K562 (cell line): ENCODE data around the gene RTL10. TPM values are rescaled to one million over a fixed set of nuclear protein-coding genes. Genes with fewer than 3 reads are reported as not detected.
A peak's percentile ranks its signal among the peaks of the same experiment; 100 is the strongest.

Experiments
- BRF1 ChIP-seq: IDR thresholded peaks from 3 replicates; pipeline ENCODE4 v1.6.1; 2011; ENCODE audit warnings: borderline replicate concordance, mild to moderate bottlenecking; ENCODE audit not compliant: insufficient read length; ENCODE audit errors: extremely low read depth
- CAMTA2 ChIP-seq: fragments of 250-450 bp; sonication (Bioruptor Pico); conservative IDR thresholded peaks from 2 replicates; pipeline ENCODE4 v1.5.1; 2022
- EWSR1 ChIP-seq: fragments of 450-650 bp; IDR thresholded peaks from 2 replicates; pipeline ENCODE4 v1.6.1; 2018; ENCODE audit warnings: borderline replicate concordance, mild to moderate bottlenecking, low read depth, moderate library complexity; ENCODE audit not compliant: partially characterized antibody
- GTF2A2 ChIP-seq: IDR thresholded peaks from 2 replicates; pipeline ENCODE4 v1.6.1; 2016; ENCODE audit warnings: mild to moderate bottlenecking, missing genetic modification characterization, missing compliant biosample characterization
- HMGN3 ChIP-seq: IDR thresholded peaks from 2 replicates; pipeline ENCODE4 v1.6.1; 2011; ENCODE audit warnings: borderline replicate concordance, low read depth, mild to moderate bottlenecking, mixed read lengths, low read length; ENCODE audit not compliant: insufficient read length; ENCODE audit errors: extremely low read depth
- MCM5 ChIP-seq: fragments of 450-650 bp; IDR thresholded peaks from 2 replicates; pipeline ENCODE4 v1.6.1; 2016; ENCODE audit warnings: low read depth
- NONO ChIP-seq, 2 experiments: fragments of 200-400 bp in 1 of 2; fragments of 450-650 bp in 1 of 2; formaldehyde crosslinking in 1 of 2; IDR thresholded peaks; 2 replicates each; pipeline ENCODE4 v1.6.1; 2017; ENCODE audit warnings: low read depth in 2 of 2, mild to moderate bottlenecking in 2 of 2, moderate library complexity in 2 of 2, low read length in 1 of 2
- ZFPM2 ChIP-seq: fragments of 250-450 bp; sonication (Bioruptor Pico); IDR thresholded peaks from 2 replicates; pipeline ENCODE4 v1.5.1; 2022; ENCODE audit warnings: mild to moderate bottlenecking
- ZNF197 ChIP-seq: fragments of 200-800 bp; sonication (Bioruptor generic); IDR thresholded peaks from 2 replicates; pipeline ENCODE4 v1.6.1; 2016; ENCODE audit warnings: low read depth, missing genetic modification characterization, missing compliant biosample characterization
- ZNF764 ChIP-seq: fragments of 250-450 bp; sonication (Bioruptor Pico); IDR thresholded peaks from 2 replicates; pipeline ENCODE4 v1.4.0; 2020; ENCODE audit warnings: low read depth, mild to moderate bottlenecking, moderate library complexity
- ZNF778 ChIP-seq: fragments of 450-650 bp; formaldehyde crosslinking; IDR thresholded peaks from 2 replicates; pipeline ENCODE4 v1.4.0; 2020; ENCODE audit warnings: mild to moderate bottlenecking, moderate library complexity
- polyA plus RNA-seq, 8 experiments: library from polyadenylated mRNA; depleted of rRNA in 4 of 8; stranded (reverse) in 5 of 8; unstranded in 3 of 8; fragments of >200 nt; fragmentation: Nextera tagmentation in 2 of 8; fragmentation: Illumina TruSeq in 1 of 8; extraction: Ambion mirVana in 2 of 8; extraction: Trizol in 1 of 8; gene quantifications; 2 replicates each; pipeline versions ENCODE4 v1.2.1 to v1.2.3, GENCODE V29; 2011 to 2014; ENCODE audit warnings: inconsistent platforms in 1 of 8, missing spikeins in 1 of 8
- total RNA-seq, 7 experiments: library from RNA; depleted of rRNA in 6 of 7; stranded (reverse); fragments of >200 nt in 6 of 7; fragmentation: Illumina TruSeq in 2 of 7; extraction: Trizol in 2 of 7; gene quantifications; 2 replicates each; pipeline versions ENCODE4 v1.2.1 to v1.2.3, GENCODE V29; 2011 to 2021; ENCODE audit warnings: low replicate concordance in 1 of 7
- TF ChIP-seq, protein P1 (sequence below): sonication (generic); formaldehyde crosslinking; IDR thresholded peaks from 2 replicates; pipeline ENCODE4 v1.8.1; 2023; ENCODE audit warnings: missing genetic modification reagents, mild to moderate bottlenecking, borderline replicate concordance
- TF ChIP-seq, protein P2 (sequence below): fragments of 250-450 bp; sonication (Bioruptor Pico); IDR thresholded peaks from 2 replicates; pipeline ENCODE4 v1.4.0; 2020
- TF ChIP-seq, protein P3 (sequence below): sonication (generic); formaldehyde crosslinking; IDR thresholded peaks from 2 replicates; pipeline ENCODE4 v1.8.0; 2023; ENCODE audit warnings: missing genetic modification reagents, mild to moderate bottlenecking, borderline replicate concordance

The RTL10 gene
- total and polyA plus RNA-seq, 9 of the 15 experiments (the other 6 are each of a cell fraction or from before 2014, with no cell fraction given), result 19.8 to 75.5 (median 32.5) TPM

DNA sequence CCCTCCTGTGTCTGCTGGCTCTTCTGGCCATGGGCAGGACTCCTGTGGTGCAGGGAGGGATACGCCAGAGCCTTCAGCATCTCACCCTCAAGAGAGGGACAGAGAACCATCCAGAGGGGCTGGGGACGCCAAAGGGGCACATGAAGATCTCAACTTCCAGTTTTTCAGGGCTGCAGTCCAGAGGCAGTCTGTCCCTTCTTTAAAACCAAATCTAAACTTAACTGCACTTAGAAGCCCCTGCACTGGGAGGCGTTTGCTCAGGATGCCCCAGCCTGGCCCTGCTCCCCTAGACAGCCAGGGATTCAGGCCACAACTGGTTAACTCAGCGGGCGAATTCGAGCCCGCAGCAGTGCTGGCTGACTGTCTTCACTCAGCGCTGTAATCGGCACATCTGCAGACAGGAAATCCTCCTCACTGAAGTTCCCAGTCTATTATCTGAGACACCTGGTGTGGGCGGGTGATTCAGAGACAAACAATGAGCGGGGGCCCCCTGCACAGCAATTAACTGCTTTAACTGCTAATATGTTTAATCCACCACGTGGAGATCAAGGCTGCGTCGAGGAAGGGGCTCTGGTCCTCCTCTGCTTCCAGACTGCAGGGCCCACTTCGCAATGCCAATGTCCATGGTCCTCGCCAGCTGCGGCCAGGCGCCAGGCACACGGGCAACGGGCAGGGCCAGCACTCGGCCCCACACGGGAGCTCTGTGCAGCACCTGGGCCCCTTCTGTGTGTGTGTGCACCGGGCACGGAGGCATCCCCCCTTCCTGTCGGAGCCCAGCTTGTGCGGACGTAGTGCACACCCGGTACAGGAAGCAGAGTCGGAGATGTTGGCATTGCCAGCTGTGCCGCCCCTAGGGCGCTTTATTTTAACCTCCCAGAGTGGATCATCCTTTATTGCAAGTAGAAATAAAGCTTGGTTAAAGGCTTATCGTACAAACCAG lies 36.9 kb upstream of the RTL10 start (continued):
- peak; percentile 87 for TF ChIP-seq CAMTA2 (CRISPR knock-in tag)
- 0 out of 2 replicates have a peak, but pooled peaks have one; percentile 37 for TF ChIP-seq ZNF197 (CRISPR knock-in tag)
- peak in 1 of 2 experiments; percentile 92; a peak in 2 of 4 replicates for TF ChIP-seq NONO (IDR thresholded peaks at IDR 0.05; ENCODE audit: low read depth in 2 of 2, low read length in 1 of 2)
- TF ChIP-seq ZNF764 (CRISPR knock-in tag), result peak; percentile 75
- no peak; the same call in 1 of the 2 replicates for TF ChIP-seq ZFPM2
- TF ChIP-seq MCM5, result no peak
- TF ChIP-seq, protein P1, sequence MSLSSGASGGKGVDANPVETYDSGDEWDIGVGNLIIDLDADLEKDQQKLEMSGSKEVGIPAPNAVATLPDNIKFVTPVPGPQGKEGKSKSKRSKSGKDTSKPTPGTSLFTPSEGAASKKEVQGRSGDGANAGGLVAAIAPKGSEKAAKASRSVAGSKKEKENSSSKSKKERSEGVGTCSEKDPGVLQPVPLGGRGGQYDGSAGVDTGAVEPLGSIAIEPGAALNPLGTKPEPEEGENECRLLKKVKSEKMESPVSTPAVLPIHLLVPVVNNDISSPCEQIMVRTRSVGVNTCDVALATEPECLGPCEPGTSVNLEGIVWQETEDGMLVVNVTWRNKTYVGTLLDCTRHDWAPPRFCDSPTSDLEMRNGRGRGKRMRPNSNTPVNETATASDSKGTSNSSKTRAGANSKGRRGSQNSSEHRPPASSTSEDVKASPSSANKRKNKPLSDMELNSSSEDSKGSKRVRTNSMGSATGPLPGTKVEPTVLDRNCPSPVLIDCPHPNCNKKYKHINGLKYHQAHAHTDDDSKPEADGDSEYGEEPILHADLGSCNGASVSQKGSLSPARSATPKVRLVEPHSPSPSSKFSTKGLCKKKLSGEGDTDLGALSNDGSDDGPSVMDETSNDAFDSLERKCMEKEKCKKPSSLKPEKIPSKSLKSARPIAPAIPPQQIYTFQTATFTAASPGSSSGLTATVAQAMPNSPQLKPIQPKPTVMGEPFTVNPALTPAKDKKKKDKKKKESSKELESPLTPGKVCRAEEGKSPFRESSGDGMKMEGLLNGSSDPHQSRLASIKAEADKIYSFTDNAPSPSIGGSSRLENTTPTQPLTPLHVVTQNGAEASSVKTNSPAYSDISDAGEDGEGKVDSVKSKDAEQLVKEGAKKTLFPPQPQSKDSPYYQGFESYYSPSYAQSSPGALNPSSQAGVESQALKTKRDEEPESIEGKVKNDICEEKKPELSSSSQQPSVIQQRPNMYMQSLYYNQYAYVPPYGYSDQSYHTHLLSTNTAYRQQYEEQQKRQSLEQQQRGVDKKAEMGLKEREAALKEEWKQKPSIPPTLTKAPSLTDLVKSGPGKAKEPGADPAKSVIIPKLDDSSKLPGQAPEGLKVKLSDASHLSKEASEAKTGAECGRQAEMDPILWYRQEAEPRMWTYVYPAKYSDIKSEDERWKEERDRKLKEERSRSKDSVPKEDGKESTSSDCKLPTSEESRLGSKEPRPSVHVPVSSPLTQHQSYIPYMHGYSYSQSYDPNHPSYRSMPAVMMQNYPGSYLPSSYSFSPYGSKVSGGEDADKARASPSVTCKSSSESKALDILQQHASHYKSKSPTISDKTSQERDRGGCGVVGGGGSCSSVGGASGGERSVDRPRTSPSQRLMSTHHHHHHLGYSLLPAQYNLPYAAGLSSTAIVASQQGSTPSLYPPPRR (CRISPR knock-in tag), result no peak
- TF ChIP-seq HMGN3, result peak; percentile 96
- no peak for TF ChIP-seq ZNF778 (CRISPR knock-in tag)
- 0 out of 2 replicates have a peak, but pooled peaks have one; percentile 32 for TF ChIP-seq GTF2A2
- TF ChIP-seq, protein P2, sequence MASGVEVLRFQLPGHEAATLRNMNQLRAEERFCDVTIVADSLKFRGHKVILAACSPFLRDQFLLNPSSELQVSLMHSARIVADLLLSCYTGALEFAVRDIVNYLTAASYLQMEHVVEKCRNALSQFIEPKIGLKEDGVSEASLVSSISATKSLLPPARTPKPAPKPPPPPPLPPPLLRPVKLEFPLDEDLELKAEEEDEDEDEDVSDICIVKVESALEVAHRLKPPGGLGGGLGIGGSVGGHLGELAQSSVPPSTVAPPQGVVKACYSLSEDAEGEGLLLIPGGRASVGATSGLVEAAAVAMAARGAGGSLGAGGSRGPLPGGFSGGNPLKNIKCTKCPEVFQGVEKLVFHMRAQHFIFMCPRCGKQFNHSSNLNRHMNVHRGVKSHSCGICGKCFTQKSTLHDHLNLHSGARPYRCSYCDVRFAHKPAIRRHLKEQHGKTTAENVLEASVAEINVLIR (CRISPR knock-in tag), result 0 out of 2 replicates have a peak, but pooled peaks have one; percentile 24
- TF ChIP-seq BRF1, result no peak
- TF ChIP-seq, protein P3, sequence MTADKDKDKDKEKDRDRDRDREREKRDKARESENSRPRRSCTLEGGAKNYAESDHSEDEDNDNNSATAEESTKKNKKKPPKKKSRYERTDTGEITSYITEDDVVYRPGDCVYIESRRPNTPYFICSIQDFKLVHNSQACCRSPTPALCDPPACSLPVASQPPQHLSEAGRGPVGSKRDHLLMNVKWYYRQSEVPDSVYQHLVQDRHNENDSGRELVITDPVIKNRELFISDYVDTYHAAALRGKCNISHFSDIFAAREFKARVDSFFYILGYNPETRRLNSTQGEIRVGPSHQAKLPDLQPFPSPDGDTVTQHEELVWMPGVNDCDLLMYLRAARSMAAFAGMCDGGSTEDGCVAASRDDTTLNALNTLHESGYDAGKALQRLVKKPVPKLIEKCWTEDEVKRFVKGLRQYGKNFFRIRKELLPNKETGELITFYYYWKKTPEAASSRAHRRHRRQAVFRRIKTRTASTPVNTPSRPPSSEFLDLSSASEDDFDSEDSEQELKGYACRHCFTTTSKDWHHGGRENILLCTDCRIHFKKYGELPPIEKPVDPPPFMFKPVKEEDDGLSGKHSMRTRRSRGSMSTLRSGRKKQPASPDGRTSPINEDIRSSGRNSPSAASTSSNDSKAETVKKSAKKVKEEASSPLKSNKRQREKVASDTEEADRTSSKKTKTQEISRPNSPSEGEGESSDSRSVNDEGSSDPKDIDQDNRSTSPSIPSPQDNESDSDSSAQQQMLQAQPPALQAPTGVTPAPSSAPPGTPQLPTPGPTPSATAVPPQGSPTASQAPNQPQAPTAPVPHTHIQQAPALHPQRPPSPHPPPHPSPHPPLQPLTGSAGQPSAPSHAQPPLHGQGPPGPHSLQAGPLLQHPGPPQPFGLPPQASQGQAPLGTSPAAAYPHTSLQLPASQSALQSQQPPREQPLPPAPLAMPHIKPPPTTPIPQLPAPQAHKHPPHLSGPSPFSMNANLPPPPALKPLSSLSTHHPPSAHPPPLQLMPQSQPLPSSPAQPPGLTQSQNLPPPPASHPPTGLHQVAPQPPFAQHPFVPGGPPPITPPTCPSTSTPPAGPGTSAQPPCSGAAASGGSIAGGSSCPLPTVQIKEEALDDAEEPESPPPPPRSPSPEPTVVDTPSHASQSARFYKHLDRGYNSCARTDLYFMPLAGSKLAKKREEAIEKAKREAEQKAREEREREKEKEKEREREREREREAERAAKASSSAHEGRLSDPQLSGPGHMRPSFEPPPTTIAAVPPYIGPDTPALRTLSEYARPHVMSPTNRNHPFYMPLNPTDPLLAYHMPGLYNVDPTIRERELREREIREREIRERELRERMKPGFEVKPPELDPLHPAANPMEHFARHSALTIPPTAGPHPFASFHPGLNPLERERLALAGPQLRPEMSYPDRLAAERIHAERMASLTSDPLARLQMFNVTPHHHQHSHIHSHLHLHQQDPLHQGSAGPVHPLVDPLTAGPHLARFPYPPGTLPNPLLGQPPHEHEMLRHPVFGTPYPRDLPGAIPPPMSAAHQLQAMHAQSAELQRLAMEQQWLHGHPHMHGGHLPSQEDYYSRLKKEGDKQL (CRISPR knock-in tag), result no peak
- TF ChIP-seq EWSR1, result no peak
